ENCODE results near the gene RASSF7. TPM values are rescaled to one million over a fixed set of nuclear protein-coding genes. Genes with fewer than 3 reads are reported as not detected.
A peak's percentile ranks its signal among the peaks of the same experiment; 100 is the strongest.
"Not testable (repeated sequence)": the region's sequence is repeated elsewhere in the genome, so short reads cannot be mapped to it uniquely, and the experiment has no call there.

The RASSF7 gene
- total RNA-seq (2021; fragmentation: NEBNext Ultra II Directional; extraction: Animal tissue kit (Norgen Biotek cat#: 25700)) = 10 to 100 TPM; 10.1 to 18.8 (median 12.7) TPM
- long read RNA-seq, transcript RASSF7-201 (4 exons, 1,731 nt) = major isoform, 13 of 33 reads
- long read RNA-seq, partial matches to known transcripts = 8 of 33 reads
- long read RNA-seq, other reads (novel, unspliced or antisense) = 12 of 33 reads

DNA sequence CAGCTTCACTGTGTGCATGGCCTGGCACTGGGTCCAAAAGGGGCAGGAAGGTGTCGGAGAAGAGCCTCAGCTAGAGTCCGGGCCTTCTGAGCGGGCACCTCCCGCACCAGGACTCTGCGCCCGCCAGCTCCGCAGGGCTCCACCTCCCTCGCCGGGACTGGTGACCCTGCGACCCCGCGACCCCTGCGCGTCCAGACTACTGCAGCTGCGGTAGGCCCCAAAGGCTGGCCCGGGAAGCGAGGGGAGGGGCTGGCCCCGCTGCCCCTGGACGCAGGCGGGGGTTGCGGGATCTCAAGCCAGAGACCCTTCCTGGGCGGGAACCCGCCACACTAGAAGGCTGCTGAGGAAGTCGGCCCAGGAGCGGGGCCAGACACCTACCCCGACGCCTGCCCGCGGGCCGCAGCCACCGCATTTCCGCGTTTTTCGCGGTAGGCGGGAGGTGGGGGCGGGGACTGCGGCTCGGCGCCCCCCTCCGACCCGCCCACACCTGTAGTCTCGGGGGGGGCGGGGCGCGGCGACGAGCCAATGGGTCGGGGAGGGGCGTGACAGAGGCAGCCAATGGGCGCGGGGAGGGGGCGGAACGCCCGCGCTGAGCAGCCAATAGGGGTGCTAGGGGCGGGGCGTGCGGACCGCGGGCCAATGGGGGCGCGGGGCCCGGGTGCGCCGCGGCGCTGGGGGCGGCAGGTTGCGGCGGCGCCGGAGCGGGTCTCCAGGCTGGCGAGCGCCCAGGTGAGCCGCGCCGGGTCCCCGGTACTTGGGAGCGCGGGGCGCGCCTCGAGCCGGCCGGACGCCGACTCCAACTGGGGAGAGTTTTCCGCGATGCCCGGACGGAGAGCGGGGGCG lies at the start of gene RASSF7, which contains the start of gene LMNTD2:
TSS of gene RASSF7 (plus strand) at position 666 of the 843 bp plus-strand sequence. CDS start 799 bp downstream, outside the sequence.
TSS of gene LMNTD2 (minus strand) at position 434 of the 843 bp plus-strand sequence. CDS start at position 412, 22 bp downstream.
- TF ChIP-seq CTCF (IDR thresholded peaks at IDR 0.05) = no peak
- peak; percentile 56 for DNase-seq
- Mint-ChIP-seq H3K4me3 (peak within 1 kb of the TSS; percentile 88), H3K4me1 (ENCODE audit: low read depth) (no peaks in the 10 kb centered on the region), H3K27ac (peak within 1 kb of the TSS; percentile 43; the same call in 1 of the 2 replicates), H3K9me3 (no peaks in the 10 kb centered on the region), H3K27me3 (ENCODE audit: insufficient read depth) (peaks cover 10% of the 10 kb centered on the region), H3K36me3 (ENCODE audit: low read depth) (no peaks in the 10 kb centered on the region)

DNA sequence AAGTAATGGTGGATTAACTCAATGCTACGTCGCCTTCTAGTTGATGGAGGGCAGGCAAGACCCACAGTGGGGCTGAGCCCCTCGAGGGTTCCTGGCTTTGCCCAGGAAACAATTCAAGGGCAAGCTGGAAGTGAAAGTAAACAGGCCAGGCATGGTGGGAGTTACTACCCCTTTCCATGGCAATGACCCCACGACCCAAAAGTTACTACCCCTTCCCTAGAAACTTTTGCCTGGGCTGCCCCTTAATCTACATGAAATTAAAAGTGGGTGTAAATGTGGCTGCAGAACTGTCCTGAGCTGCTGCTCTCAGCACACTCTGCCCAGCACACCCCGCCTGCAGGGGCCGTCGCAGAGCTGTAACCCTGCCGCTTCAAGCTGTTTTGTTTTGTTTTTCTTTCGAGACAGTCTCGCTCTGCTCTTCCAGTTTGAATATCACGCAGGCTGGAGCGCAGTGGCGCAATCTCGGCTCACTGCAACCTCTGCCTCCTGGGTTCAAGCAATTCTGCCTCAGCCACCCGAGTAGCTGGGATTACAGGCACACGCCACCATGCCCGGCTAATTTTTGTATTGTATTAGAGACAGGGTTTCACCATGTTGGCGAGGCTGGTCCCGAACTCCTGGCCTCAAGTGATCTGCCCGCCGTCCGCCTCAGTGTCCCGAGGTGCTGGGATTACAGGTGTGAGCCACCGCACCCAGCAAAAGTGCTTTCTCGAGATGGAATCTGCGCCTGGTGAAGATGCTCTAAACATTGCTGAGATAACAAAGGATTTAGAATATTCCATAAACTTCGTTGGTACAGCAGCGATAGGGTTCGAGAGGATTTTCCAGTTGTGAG lies 47.8 kb upstream of the RASSF7 start:
- no peak for TF ChIP-seq CTCF (IDR thresholded peaks at IDR 0.05)
- peaks cover 43% of the 10 kb centered on the region for H3K36me3 Mint-ChIP-seq (ENCODE audit: low read depth)
- no peak for DNase-seq
- H3K27ac Mint-ChIP-seq = no peak overlapping the region
- peaks cover 6% of the 10 kb centered on the region for H3K4me1 Mint-ChIP-seq (ENCODE audit: low read depth)
- H3K4me3 Mint-ChIP-seq = no peak overlapping the region
- H3K27me3 Mint-ChIP-seq (ENCODE audit: insufficient read depth) = no peaks in the 10 kb centered on the region; the same call in none of the 2 replicates
- peaks cover 18% of the 10 kb centered on the region for H3K9me3 Mint-ChIP-seq

DNA sequence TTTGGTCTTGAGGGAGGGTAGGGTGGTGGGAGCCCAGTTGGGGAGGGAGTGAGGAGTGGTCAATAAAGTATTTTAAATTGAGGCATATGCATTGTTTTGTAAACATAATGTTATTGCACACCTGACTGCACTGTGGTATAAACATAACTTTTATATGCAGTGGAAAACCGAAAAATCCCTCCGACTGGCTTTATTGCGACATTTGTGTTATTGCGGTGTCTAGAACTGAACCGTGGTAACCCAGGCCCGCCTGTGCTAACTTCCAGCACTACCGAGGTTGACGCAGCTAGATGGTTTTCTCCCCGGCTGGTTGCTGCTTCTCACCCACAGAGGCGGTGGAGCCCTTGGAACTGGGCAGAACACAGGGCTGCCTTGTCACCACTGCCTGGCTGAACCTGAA lies 46.2 kb upstream of the RASSF7 start:
- no peak for DNase-seq
- Mint-ChIP-seq H3K9me3 (peaks cover 18% of the 10 kb centered on the region), H3K4me3 (no peak overlapping the region), H3K36me3 (ENCODE audit: low read depth) (peaks cover 43% of the 10 kb centered on the region), H3K4me1 (ENCODE audit: low read depth) (peaks cover 8% of the 10 kb centered on the region; the same call in 1 of the 2 replicates), H3K27me3 (ENCODE audit: insufficient read depth) (no peaks in the 10 kb centered on the region; the same call in none of the 2 replicates), H3K27ac (no peak overlapping the region)
- TF ChIP-seq CTCF (IDR thresholded peaks at IDR 0.05) = no peak

DNA sequence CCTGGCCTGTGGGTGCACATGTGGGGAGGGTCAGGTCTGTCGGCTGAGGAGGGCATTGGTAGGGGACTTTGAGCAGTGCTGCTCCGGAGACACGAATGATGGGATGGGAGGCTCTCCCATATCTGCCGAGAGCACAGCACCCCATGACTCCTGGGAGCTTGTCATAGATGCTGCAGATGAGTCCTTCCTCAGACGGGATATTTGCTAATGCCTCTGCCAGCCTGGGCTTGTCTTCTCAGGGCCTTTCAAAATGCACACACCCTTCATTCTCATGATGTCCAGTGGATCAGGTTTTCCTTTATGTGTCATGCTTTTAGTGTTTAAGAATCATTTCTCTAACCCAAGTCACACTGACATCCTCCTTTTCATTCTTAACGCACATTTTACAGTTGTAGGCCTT lies 45.6 kb upstream of the RASSF7 start:
- Mint-ChIP-seq H3K4me3 (no peak overlapping the region), H3K27me3 (ENCODE audit: insufficient read depth) (no peaks in the 10 kb centered on the region; the same call in 1 of the 2 replicates), H3K9me3 (peaks cover 18% of the 10 kb centered on the region), H3K27ac (no peak overlapping the region), H3K4me1 (ENCODE audit: low read depth) (peaks cover 8% of the 10 kb centered on the region; the same call in 1 of the 2 replicates), H3K36me3 (ENCODE audit: low read depth) (peaks cover 38% of the 10 kb centered on the region)
- TF ChIP-seq CTCF (IDR thresholded peaks at IDR 0.05) = no peak
- DNase-seq = no peak

DNA sequence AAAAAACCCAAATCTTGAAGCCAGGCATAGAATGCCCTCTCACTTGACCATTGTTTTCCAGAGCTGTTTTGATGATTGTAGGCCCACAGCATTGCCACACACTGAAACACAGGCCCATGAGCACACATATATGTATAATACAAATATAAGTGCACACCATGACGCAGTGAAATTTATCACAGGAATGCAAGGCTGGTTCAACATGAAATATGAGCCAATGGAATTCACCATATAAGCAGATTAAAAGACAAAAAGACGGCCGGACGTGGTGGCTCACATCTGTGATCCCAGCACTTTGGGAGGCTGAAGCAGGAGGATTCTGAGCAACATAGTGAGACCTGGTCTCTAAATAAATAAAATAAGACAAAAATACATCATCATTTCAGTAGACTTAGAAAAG lies 44.4 kb upstream of the RASSF7 start:
- H3K27ac Mint-ChIP-seq = peak overlapping the region; percentile 19; the same call in 1 of the 2 replicates
- H3K9me3 Mint-ChIP-seq = peaks cover 18% of the 10 kb centered on the region
- no peak overlapping the region for H3K4me3 Mint-ChIP-seq
- peaks cover 8% of the 10 kb centered on the region; the same call in 1 of the 2 replicates for H3K4me1 Mint-ChIP-seq (ENCODE audit: low read depth)
- no peaks in the 10 kb centered on the region; the same call in 1 of the 2 replicates for H3K27me3 Mint-ChIP-seq (ENCODE audit: insufficient read depth)
- no peak for DNase-seq
- peaks cover 45% of the 10 kb centered on the region for H3K36me3 Mint-ChIP-seq (ENCODE audit: low read depth)
- TF ChIP-seq CTCF (IDR thresholded peaks at IDR 0.05) = no peak

GRCh38 chr11:516918-517685 lies 43.7 kb upstream of the RASSF7 start:
- DNase-seq; H3K4me3 Mint-ChIP-seq; H3K4me1 Mint-ChIP-seq (ENCODE audit: low read depth); H3K27me3 Mint-ChIP-seq (ENCODE audit: insufficient read depth): not testable (repeated sequence)
- H3K9me3 Mint-ChIP-seq = peaks cover 18% of the 10 kb centered on the region
- peaks cover 42% of the 10 kb centered on the region for H3K36me3 Mint-ChIP-seq (ENCODE audit: low read depth)
- peak overlapping the region; percentile 91 for H3K27ac Mint-ChIP-seq

Measured in HFFc6 (cell line).